ENCODE measurements around the gene GORASP1. TPM values are rescaled to one million over a fixed set of nuclear protein-coding genes. Genes with fewer than 3 reads are reported as not detected.

GORASP1 gene
- polyA plus RNA-seq, 1 donor from 2014 or later = 55.6 TPM

- no peaks in the 10 kb centered on the region for H3K36me3 ChIP-seq (ENCODE audit: insufficient read depth, low read length)
- no peak overlapping the region for H3K27ac ChIP-seq (ENCODE audit: low read length)
- H3F3A ChIP-seq (ENCODE audit: insufficient read depth, low read length, poor library complexity, severe bottlenecking) = no peaks in the 10 kb centered on the region
- H4K20me1 ChIP-seq (ENCODE audit: insufficient read depth) = no peaks in the 10 kb centered on the region
- H3K9ac ChIP-seq (ENCODE audit: low read length) = no peak overlapping the region
- no peak for TF ChIP-seq SMC3 (conservative IDR thresholded peaks at IDR 0.05; ENCODE audit: poor library complexity)
- TF ChIP-seq EZH2 (IDR thresholded peaks at IDR 0.05; ENCODE audit: borderline replicate concordance, insufficient read depth, low read length, poor library complexity, severe bottlenecking) = no peak
- TF ChIP-seq CTCF (IDR thresholded peaks at IDR 0.05; ENCODE audit: poor library complexity, severe bottlenecking) = no peak
- no peak for TF ChIP-seq TAF1 (IDR thresholded peaks at IDR 0.05; ENCODE audit: low read depth)
- no peak for TF ChIP-seq MXI1 (conservative IDR thresholded peaks at IDR 0.05; ENCODE audit: poor library complexity, severe bottlenecking)
- no peak for TF ChIP-seq RAD21 (conservative IDR thresholded peaks at IDR 0.05)
- H3K4me3 ChIP-seq (ENCODE audit: low read length) = no peak overlapping the region
- H2AFZ ChIP-seq (ENCODE audit: low read depth, low read length) = no peak overlapping the region
- no peaks in the 10 kb centered on the region for H3K27me3 ChIP-seq (ENCODE audit: insufficient read depth, low read depth, low read length)
- H3K9me2 ChIP-seq (ENCODE audit: insufficient read depth, low read length) = no peaks in the 10 kb centered on the region
- no peak overlapping the region for H3K4me2 ChIP-seq (ENCODE audit: low read length)
- H3K79me2 ChIP-seq (replicated peaks; ENCODE audit: insufficient read depth, low read length) = no peaks in the 10 kb centered on the region
- H3K9me3 ChIP-seq (ENCODE audit: low read length) = no peaks in the 10 kb centered on the region
These were observed 23.4 kb upstream of the GORASP1 start for GRCh38 chr3:39130693-39131265.

DNA sequence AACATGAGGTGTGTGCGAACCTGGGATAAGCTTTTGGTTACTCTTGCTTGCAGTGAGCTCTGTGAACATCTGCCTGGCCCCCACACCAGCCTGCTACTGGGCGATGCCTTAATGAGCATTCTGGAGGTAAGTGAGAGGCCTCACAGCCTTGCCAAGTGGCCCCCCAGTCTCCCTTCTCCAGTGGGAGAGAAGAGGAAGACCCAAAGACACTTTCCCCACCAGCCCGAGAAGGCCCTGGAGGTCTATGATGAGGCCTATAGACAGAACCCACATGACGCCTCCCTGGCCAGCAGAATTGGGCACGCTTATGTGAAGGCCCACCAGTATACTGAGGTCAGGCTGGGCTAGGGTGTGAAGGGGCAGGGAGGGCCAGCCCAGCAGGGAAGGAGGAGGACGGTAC is 22.6 kb upstream of the GORASP1 start:
- no peaks in the 10 kb centered on the region for H3F3A ChIP-seq (ENCODE audit: insufficient read depth, low read length, poor library complexity, severe bottlenecking)
- H4K20me1 ChIP-seq (ENCODE audit: insufficient read depth) = no peaks in the 10 kb centered on the region
- H3K27me3 ChIP-seq (ENCODE audit: insufficient read depth, low read depth, low read length) = no peaks in the 10 kb centered on the region
- H3K4me2 ChIP-seq (ENCODE audit: low read length) = no peak overlapping the region
- TF ChIP-seq POLR2AphosphoS5 (IDR thresholded peaks at IDR 0.05) = no peak
- no peak for TF ChIP-seq EZH2 (IDR thresholded peaks at IDR 0.05; ENCODE audit: borderline replicate concordance, insufficient read depth, low read length, poor library complexity, severe bottlenecking)
- no peak for TF ChIP-seq TAF1 (IDR thresholded peaks at IDR 0.05; ENCODE audit: low read depth)
- no peak for TF ChIP-seq CTCF (IDR thresholded peaks at IDR 0.05; ENCODE audit: poor library complexity, severe bottlenecking)
- no peak overlapping the region for H3K4me3 ChIP-seq (ENCODE audit: low read length)
- H3K9me3 ChIP-seq (ENCODE audit: low read length) = no peaks in the 10 kb centered on the region
- no peak overlapping the region for H2AFZ ChIP-seq (ENCODE audit: low read depth, low read length)
- H3K36me3 ChIP-seq (ENCODE audit: insufficient read depth, low read length) = no peaks in the 10 kb centered on the region
- H3K9ac ChIP-seq (ENCODE audit: low read length) = no peak overlapping the region
- no peaks in the 10 kb centered on the region for H3K9me2 ChIP-seq (ENCODE audit: insufficient read depth, low read length)
- no peak overlapping the region for H3K27ac ChIP-seq (ENCODE audit: low read length)
- no peaks in the 10 kb centered on the region for H3K79me2 ChIP-seq (replicated peaks; ENCODE audit: insufficient read depth, low read length)

- H2AFZ ChIP-seq (ENCODE audit: low read depth, low read length) = no peak overlapping the region
- H3K79me2 ChIP-seq (replicated peaks; ENCODE audit: insufficient read depth, low read length) = no peaks in the 10 kb centered on the region
- no peaks in the 10 kb centered on the region for H4K20me1 ChIP-seq (ENCODE audit: insufficient read depth)
- no peaks in the 10 kb centered on the region for H3K36me3 ChIP-seq (ENCODE audit: insufficient read depth, low read length)
- no peaks in the 10 kb centered on the region for H3K27me3 ChIP-seq (ENCODE audit: insufficient read depth, low read depth, low read length)
- TF ChIP-seq EZH2 (IDR thresholded peaks at IDR 0.05; ENCODE audit: borderline replicate concordance, insufficient read depth, low read length, poor library complexity, severe bottlenecking) = no peak
- no peak for TF ChIP-seq TAF1 (IDR thresholded peaks at IDR 0.05; ENCODE audit: low read depth)
- TF ChIP-seq POLR2AphosphoS5 (IDR thresholded peaks at IDR 0.05) = no peak
- TF ChIP-seq EP300 (conservative IDR thresholded peaks at IDR 0.05; ENCODE audit: poor library complexity, severe bottlenecking) = no peak
- no peak for TF ChIP-seq MXI1 (conservative IDR thresholded peaks at IDR 0.05; ENCODE audit: poor library complexity, severe bottlenecking)
- no peak for TF ChIP-seq SMC3 (conservative IDR thresholded peaks at IDR 0.05; ENCODE audit: poor library complexity)
- TF ChIP-seq REST (IDR thresholded peaks at IDR 0.05; ENCODE audit: borderline replicate concordance) = no peak
- no peak for TF ChIP-seq CTCF (IDR thresholded peaks at IDR 0.05; ENCODE audit: poor library complexity, severe bottlenecking)
- no peak for TF ChIP-seq RAD21 (conservative IDR thresholded peaks at IDR 0.05)
- no peak overlapping the region for H3K9ac ChIP-seq (ENCODE audit: low read length)
- H3K9me3 ChIP-seq (ENCODE audit: low read length) = no peaks in the 10 kb centered on the region
- H3K4me3 ChIP-seq (ENCODE audit: low read length) = no peak overlapping the region
- H3F3A ChIP-seq (ENCODE audit: insufficient read depth, low read length, poor library complexity, severe bottlenecking) = no peaks in the 10 kb centered on the region
- no peaks in the 10 kb centered on the region for H3K9me2 ChIP-seq (ENCODE audit: insufficient read depth, low read length)
- H3K4me2 ChIP-seq (ENCODE audit: low read length) = no peak overlapping the region
- no peak overlapping the region for H3K27ac ChIP-seq (ENCODE audit: low read length)
These were observed 21.5 kb upstream of the GORASP1 start for GRCh38 chr3:39128951-39129350.
